Suppressor macrophage treated with lipopolysaccharide for 4 hours (primary cell): ENCODE measurements around the gene CRIM1.

Experiments used
- DNase-seq: peaks from one replicate; pipeline ENCODE4 v3.0.0-alpha.2; 2020

CRIM1 gene

DNA sequence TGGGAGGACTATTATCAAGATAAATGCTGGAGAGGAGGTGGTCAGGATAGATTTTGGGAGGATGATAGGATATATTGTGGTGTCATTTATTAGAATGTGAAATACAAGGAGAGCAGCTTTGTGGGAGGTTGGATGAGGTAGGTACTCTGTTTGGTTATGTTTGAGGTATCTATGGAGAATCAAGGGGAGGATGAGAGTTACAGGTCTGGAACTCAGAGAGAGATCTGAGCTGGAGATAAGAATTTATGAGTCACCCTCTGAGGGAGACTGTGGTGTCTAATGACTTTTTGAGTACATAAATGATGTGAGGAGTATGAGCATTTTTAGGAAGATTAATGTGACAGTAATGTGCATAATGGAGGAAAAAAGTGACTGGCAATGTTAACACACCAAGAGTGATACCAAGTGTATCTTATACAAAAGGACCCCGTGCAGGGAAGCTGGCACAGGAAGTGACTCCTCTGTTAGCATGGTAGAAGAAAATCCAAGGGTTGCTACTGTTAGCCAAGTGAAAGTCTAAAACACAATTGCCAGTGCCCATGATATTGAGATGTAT is 48.2 kb downstream of the CRIM1 start:
- no peak for DNase-seq

DNA sequence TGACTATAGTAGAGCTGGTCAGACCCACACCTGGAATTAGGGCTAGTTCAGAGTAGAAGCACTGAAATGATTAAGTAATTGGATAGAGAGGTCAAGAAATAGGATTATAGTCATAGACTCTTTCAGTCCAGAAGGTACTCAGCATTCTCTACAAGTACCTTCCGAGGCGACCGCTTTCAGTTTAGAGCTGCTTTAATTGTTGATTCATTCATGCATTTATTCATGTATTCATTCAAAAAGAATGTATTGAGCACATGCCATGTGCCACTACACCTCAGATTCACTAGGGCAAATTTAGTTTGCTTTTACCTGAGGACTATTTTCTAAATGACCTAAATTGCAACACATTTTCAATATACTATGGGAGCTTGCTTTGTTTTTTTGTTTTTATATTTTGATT is 48.7 kb downstream of the CRIM1 start:
- no peak for DNase-seq

DNA sequence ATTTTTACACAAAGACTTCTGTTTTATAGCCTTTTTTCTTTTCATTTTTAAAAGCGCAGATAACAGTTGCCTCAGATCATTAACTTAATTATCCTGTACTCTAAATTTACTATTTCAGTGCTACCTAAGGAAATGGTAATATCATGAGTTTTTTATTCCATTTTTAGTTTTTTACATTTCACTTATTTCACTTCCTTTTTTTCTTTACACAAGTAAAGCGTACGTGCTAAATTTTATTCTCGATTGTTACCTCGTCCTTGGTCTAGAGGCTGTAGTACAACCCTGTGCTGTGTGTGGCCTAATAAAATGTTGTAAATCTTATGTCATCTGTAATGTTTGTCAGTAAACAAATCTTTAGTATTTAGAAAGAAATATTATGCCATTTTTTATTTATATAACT is 49.2 kb downstream of the CRIM1 start:
- peak; percentile 3 for DNase-seq

DNA sequence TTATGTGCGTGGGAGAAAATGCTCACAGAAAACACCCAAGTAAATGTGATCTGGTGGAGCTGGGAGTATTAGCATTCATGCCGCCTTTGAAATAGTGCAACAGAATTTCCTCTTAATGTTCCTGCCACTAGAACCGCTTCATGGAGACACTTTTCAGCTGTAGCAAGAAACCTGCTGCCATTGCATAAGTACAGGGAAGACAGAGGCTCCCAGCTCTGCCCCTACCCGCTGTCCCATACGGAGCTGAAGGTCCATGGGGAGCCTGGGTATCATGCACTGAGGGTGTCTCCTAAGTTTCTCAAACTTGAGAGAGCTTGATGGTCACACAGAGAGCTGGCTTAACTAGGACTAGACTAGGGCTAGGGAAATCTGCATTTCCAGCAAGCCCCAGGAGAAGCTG is 49.6 kb downstream of the CRIM1 start:
- DNase-seq = no peak

DNA sequence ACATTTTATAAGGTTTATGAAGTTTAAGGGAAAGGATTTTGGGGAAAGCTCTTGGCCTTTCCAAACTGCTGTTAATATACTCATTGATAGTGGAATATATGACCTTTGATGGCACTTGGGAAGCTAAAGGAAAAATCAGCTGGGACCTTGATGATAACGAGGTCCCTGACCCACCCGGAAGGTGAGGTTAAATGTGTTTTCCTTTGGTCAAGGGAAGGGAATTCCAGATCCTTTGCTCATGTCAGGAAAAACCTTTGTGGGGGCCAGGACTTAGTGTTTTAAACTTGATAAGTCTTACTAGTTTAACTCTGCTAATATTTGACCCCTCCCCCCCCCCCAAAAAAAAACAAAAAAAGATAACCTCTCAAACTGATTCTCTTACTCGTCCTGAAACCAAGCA is 50.7 kb downstream of the CRIM1 start:
- DNase-seq = no peak

DNA sequence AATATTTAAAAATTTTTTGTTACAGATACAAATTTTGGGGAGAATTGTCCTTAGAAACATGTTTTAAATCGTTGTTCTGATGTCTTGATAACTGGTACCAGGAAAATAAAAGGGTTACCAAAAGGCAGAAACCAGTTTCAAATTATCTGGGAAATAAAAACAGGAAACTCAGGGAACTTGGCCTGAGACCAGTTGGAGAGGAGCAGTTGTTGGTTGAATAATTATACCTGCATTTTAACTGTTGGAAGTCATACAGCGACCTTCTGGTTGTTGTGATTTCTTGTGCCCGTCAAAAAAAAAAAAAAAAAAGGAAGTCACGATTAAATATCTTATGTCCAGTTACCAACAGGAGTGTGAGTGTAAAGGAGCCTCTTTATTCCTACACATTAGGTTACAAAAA is 51.8 kb downstream of the CRIM1 start:
- DNase-seq = no peak

DNA sequence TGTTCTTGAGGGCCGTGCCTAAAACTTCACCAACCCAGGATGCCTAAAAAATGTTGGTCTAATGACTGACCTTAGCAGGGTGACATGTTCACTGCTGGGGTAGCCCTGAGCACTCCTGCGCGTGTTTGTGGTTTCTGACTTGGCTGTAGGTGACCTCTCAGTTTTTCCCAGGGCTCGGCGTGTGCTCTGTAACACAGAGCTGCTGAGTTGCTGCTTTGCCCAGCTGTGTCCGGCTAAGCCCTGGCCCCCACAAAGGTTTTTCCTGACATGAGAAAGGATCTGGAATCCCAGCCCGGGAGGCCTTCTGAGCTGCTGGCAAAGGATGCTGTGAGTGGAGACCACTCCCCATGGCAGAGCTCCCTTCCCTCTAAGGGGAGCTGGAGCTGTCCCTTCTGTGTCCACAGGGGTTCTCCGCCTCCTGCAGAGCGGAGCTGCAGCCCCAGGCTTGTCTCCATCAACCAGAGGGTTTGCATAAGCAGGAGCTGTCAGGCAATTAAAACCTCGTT is 52.7 kb downstream of the CRIM1 start:
- no peak for DNase-seq

DNA sequence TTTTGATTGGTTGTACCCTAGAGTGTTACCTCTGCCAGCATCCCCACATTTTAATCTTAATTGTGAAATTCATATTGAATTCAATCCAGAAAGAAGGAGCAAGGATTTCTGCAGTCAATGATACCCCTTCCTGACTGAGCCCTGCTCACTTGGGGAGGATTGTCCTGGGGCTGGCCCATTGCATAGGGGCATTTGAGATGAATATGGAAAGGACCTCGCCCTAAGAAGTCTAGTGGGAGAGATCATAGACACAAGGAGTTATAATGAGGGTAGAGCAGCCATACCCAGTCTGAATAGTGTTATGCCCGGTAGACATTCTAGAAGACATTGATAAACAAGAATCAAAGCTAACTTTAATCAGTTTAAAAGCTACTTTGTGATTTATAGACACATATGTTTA is 53.8 kb downstream of the CRIM1 start:
- no peak for DNase-seq

DNA sequence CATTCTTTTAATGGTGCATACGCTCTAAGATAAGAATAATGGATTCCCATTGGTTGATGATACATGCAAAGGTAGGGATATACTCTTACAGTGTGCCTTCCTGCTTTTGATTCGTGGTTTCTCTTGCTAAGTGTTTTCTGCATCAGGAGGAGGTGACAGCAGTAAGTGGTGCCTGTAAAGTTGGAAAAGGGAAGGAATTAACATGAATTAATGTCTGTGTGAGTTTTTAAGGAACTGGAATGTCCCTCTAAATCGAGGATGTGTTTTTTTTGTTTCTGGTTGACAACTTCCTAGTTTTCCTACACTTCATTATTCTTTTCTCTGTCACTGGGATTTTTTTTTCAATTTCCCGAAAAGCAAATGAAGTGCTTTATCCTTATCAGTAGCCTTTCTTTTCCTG is 54.4 kb downstream of the CRIM1 start:
- peak; percentile 33 for DNase-seq

DNA sequence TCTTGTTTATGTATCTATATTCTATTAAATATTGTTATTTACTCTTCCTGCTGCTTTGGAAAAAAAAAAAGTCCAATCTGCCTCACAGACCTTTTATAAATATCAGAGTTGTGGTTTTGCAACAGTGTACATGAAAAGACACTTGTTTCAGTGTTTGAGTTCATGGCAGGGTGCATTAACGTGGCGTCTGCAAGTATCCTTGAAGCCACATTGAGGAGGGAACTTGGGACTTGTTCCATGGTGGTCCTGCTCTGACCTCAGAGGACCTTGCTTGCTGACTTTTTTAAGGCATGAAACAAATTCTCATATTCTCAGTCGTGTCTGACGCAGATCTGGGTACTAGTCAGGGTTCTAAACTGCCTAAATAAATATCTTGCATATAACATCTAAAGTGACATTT is 55.1 kb downstream of the CRIM1 start:
- DNase-seq = no peak

DNA sequence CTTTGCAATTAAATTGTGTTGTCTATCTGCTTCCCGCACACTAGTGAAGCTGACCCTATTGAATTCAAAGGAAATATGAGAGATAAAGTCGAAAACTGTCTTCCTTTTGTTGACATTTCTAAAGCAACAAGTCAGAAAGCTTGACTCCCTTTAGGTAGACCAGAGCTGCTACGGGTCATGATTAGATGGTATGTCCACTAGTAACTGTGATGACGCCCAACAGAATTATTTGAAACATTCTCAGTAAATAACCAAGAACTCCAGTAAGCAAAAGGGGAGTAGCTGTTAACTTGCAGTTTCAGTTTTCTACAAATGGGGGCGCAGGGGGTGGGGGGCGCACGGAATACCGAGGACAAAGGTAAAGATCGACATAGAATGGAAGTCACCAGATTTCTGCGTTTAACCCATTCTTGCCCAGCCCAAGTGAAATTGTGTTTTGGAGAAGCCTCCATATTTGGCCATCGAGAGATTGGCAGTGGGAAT is 56.4 kb downstream of the CRIM1 start:
- DNase-seq = no peak

DNA sequence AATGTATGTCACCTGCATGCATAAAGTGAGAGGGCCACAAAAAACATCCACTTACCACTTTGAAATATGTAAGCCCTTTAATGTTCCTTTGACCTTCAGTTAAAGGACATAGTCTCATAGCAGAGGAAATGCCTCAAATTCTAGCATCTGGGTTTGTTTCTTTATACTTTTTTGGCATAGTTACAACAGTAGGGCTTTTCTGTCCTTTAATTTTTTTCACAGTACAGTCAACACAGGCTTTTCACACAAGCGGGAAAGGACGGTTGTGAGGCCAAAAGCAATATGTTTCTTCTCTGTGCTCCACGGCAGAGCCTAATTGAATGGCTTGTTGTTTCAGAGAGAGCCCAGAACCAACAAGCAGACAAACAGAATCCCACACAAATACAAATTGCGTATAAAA is 57.6 kb downstream of the CRIM1 start:
- DNase-seq = no peak

DNA sequence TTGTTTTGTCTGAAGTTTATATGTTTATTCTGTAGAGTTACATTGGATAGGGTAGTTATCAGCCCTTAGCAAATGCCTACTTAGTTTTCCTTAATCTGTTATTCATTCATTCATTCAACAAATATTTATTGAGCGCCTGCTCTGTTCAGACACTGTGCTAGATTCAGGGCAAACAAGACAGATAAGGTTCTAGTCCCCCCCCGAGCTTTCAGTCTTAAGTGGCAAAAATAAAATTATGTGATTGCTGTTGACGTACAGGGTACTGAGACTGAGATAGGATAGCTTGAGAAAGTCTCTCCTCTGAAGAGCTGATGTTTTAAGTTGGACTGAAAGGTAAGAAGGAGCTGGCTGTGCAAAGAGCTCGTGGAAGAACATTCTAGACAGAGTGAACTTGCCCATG is 58.7 kb downstream of the CRIM1 start:
- no peak for DNase-seq

DNA sequence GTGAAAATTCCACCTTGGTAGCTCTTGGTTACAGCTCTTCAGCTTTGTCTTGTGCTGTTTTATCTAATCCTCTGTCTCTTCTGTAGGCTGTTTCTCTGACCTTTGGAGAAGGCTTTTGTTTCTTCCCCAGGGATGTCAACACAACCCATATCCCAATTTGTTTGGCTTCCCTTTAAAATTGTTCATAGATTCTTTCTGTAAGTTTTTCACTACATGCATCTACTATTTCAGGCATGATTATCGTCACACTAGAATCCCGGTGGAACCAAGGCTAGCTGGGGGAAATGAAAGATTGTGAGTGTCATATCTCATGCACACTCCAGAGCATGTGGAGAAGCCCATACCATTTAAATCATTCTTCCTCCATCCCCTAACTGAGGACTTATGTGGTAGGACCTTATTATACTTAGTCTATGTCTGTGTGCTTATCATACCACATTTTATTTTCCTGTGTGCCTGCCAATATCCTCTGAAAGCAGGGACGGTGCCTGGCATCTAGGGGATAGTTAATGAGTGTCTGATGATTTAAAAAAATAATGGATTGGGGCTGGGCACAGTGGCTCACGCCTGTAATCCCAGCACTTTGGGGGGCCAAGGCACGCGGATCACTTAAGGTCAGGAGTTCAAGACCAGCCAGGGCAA is 59.9 kb downstream of the CRIM1 start:
- DNase-seq = no peak

DNA sequence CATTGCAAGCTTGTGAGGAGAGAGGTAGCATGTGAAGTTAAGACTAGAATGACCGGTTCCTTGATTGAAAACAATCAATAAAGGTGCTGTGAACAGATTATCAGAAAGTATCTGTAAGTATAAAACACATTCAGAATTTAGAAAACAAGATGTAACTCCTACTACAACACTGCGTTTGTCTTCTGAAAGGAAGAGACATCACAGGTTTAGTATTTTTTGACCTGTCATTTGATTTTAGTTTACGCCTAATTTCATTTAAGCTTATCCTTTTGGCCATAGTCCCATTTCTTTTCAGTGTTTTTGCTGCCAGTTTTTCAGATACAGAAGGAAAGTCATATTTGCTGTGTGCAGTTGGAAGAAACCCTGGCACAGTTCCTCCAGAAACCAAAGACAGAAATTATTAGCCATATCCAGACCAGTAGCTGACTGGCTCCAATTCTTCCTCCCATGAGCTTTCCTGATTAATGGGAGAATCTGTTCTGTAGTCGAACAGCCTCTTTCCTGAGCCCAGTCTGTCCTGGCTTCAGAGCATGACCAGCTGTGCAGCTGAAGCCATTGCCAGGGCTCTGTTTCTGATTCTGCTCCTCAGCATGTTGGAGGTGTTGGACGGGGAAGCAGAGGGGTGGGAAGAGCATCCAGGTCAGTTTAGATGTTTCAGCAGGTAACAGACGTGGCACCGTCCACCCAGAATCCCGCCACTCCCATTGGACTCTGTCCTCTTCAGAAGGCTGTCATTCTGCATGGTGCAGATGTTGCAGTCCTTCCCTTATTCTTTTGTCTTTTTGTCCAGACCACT is 61.0 kb downstream of the CRIM1 start:
- no peak for DNase-seq

DNA sequence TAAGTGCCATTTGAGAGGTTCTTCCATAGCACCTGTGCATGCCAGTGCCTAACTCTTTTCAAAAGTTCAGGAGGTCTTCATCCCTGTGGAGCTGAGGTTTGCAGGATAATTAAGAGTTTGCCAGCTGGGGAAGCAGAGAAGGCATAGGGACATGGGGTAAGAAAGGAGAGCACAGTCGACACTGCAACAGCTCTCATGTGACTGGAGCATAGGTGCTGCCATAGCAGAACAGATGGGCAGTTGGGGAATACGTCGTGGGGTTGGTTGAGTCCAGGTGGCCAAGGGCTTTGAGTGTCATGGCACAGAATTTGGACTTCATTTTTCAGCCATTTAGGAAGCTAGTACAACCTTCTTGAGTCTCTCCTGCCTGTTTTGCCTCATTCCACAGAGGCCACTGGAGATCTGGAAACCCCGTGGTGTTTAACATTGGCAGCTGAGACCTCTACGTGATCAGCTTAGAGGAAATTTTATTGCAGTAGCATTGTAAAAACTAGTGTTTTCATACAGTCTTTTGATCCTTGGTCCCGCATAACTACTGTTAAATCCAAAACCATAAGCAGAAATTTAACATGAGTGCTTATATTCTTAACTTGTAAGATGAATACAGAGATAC is 65.1 kb downstream of the CRIM1 start:
- DNase-seq = no peak

DNA sequence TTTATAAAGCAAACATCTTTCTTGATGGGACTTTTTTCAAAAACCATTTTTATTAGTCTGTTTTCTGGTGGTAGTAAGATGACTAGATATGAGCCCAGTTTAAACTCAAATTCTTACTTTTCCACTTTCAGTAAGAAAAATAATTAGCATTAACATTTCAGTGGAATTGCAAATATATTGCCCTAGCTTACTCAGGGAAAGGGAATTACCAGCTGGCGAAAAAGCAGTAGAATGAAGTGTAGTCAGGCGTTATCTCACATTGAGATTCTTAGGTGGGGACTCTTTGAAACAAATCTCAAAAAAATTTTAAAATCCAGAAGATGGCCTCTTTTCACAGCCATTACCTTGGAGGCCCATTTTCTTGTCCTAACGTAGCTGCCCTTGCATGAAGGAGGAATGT is 65.8 kb downstream of the CRIM1 start:
- no peak for DNase-seq

DNA sequence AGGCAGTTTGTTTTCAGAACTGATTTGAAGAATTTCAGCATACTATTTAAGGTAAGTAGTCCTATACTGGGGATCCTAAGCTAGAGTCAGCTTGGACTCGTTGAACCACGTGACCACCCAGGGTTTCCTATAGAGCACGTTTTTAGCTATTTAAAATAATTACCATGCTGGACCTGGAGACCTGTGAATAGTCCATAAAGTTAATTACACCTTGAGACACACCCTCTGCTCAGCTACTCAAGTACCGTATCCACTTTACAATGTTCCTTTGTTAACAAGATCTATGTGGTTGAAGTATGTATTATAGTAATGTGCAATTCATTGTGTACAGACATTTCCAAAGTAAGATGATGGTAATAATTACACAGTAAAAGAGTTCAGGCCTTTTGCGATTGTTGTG is 67.6 kb downstream of the CRIM1 start:
- DNase-seq = no peak

DNA sequence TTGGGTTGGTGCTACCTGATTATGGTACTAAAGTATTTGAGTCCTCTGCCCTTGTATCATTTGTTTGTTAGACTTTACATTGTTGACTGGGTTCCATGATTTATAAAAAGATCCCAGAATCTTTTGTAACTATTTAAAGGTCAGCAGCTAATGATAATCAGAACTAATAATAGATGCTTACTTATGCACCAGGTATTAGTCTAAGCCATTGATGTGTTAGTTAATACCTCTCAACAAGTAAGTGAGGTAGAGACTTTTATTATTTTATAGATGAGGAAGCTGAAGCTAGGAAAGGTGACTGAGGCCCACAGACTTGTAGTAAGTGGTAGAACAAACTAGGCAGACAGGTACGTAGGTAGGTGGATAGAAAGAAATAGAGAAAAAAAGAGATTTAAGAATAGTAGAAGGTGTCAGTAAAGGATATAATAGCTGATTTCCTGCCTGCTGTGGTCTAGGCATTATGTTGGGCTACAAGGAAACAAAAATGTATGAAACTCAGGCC is 68.1 kb downstream of the CRIM1 start:
- DNase-seq = no peak

DNA sequence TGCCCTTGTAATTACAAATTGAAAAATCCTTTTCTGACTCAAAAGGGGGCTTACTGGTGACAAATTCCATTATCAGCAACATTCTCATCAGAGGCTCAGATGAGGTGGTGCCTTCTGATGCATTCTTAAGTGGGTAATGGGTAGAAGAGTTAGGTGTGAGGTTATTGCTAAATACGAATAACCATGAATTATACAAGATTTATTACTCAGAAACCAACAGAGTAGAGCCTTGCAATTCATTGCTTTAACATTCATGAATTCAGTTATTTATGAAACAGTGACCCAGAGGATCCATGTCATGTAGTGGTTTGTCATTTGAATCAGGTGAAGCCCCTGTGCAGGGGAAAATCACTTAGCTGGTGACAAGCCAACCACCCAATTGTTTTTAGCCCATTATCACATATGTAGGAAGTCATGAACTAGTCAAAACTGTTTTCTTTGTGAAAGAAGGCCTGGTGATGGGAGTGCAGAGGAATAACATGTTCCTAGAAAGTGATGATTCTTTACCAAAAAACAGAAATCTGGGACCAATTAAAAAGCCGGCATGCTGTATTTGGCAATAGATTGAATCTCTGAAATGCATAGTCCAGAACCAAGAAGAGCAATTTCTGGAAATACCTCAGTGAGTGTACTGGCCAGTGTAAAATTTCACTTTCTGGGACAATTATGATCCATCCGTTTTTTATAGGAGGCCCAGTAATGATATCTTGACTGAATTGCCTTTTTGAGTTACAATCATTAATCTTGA is 70.2 kb downstream of the CRIM1 start:
- no peak for DNase-seq

DNA sequence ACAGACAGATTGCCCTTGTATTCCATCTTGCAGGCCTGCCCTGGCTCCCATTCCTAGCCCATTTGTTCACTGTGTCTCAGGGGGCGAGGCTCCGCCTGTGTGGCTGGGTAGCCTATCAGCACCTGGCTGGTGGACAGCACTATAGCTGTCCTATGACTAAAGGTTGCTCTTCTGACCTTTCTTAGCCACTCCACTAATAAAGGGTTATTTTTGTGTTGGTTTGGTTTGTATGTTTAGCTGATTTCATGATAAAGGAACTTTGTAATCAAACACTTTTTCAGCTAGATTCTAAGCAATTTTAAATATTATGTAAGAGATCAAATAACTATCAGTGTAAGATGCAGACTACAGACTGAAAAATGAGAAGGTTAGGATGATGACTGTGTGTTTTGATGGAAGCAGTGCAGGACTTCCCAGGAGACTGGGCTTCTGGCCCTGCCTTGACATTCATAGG is 72.2 kb downstream of the CRIM1 start:
- DNase-seq = no peak

DNA sequence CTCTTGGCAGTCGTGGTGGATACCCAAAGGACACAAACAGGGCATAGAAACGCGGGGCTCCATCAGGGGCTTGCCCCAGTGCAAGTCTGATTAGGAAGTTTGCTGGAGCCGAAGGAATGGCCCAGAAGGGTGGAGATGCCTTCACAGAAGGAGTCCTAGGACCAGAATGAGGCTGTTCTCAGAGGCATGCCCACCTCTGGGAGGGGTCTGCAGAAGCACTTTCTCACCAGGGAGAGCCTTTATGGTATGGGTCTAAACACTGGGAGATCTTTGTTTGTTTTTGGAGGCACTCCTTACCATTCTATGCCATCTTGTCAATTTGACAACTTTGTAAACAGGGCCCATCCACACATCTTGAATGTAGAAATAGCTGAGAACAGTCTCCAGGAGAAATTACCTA is 75.0 kb downstream of the CRIM1 start:
- no peak for DNase-seq

DNA sequence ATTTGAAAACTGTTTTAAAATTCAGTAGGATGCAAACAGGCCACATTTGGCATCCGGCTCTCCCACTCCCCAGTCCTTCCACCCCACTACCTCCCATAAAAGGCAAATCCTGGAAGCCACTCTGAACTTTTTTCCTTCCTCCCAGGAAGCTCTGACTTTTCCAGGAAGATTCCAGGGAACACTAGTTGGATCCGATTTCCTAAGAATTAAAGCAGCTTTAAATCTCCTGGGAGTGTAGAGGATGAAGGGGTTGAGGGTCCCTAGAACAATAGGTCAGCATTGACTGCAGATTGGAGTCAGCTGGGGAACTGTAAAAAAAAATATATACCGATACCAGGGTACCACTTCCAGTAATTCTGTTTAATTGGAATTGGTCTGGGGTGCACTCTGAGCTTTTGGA is 76.9 kb downstream of the CRIM1 start:
- DNase-seq = no peak
